HCT116 (cell line): ENCODE measurements around the gene KNDC1.
"Not testable (repeated sequence)": the region's sequence is repeated elsewhere in the genome, so short reads cannot be mapped to it uniquely, and the experiment has no call there.

Source experiments
- CTCF ChIP-seq, 3 experiments: fragments of 200-600 bp in 1 of 3; sonication (generic) in 1 of 3; IDR thresholded peaks in 2 of 3; conservative IDR thresholded peaks in 1 of 3; 2 replicates each; pipeline ENCODE4 v1.5.1; 2012 to 2017; ENCODE audit warnings: low read depth in 2 of 3, low read length in 2 of 3, antibody characterized with exemption in 1 of 3, borderline replicate concordance in 1 of 3, control low read depth in 1 of 3, mild to moderate bottlenecking in 1 of 3, mixed read lengths in 1 of 3, mixed run types in 1 of 3, moderate library complexity in 1 of 3; ENCODE audit not compliant: insufficient read depth in 1 of 3
- EGR1 ChIP-seq: IDR thresholded peaks from 2 replicates; pipeline ENCODE4 v1.6.1; 2012; ENCODE audit warnings: low read depth
- EZH2phosphoT487 ChIP-seq: fragments of 200-600 bp; IDR thresholded peaks from 2 replicates; pipeline ENCODE4 v1.6.1; 2018; ENCODE audit warnings: antibody characterized with exemption, borderline replicate concordance
- FOSL1 ChIP-seq: IDR thresholded peaks from 2 replicates; pipeline ENCODE4 v1.6.1; 2012; ENCODE audit warnings: low read depth
- MAX ChIP-seq: IDR thresholded peaks from 2 replicates; pipeline ENCODE4 v1.6.1; 2012
- POLR2A ChIP-seq: IDR thresholded peaks from 2 replicates; pipeline ENCODE4 v1.7.0; 2011; ENCODE audit warnings: borderline replicate concordance; ENCODE audit not compliant: insufficient read depth, insufficient read length; ENCODE audit errors: extremely low read depth

GRCh38 chr10:133137486-133138145 is 22.4 kb upstream of the KNDC1 start:
- TF ChIP-seq CTCF (IDR thresholded peaks at IDR 0.05 in 2 of 3, conservative IDR thresholded peaks at IDR 0.05 in 1 of 3; ENCODE audit: borderline replicate concordance in 1 of 3, insufficient read depth in 1 of 3, low read depth in 2 of 3, low read length in 2 of 3); FOSL1; POLR2A; EZH2phosphoT487; EGR1; MAX: not testable (repeated sequence)
